ENCODE results near the gene NUP54.

The NUP54 gene

GRCh38 chr4:76067652-76068286 lies 80.4 kb downstream of the NUP54 start:
- DNase-seq (ENCODE audit: low read depth in 2 of 2), result peak; percentile 22 to 30

- no peak for DNase-seq (ENCODE audit: low read depth in 2 of 2)
Measured at GRCh38 chr4:76066546-76066945, 81.7 kb downstream of the NUP54 start.
